Transverse colon (tissue), 3 donors: ENCODE data around the gene SWT1.

Experiments used
- EP300 ChIP-seq: sonication (generic); formaldehyde crosslinking; IDR thresholded peaks from one replicate; pipeline ENCODE4 v1.6.1; 2017; ENCODE audit warnings: antibody characterized with exemption, low read depth
- POLR2A ChIP-seq: fragments of 450-650 bp; IDR thresholded peaks from one replicate; pipeline ENCODE4 v1.6.1; 2016; ENCODE audit warnings: antibody characterized with exemption, mild to moderate bottlenecking, moderate library complexity
- TF ChIP-seq, protein P1 (sequence below), 5 experiments: fragments of 200-600 bp in 3 of 5; fragments of 450-650 bp in 2 of 5; sonication (generic) in 3 of 5; IDR thresholded peaks; 1 replicate in 2 of 5; 2 replicates in 3 of 5; pipeline ENCODE4 v1.5.1; 2016 to 2017; ENCODE audit warnings: antibody characterized with exemption in 5 of 5, inconsistent platforms in 3 of 5, mild to moderate bottlenecking in 2 of 5, moderate library complexity in 1 of 5

DNA sequence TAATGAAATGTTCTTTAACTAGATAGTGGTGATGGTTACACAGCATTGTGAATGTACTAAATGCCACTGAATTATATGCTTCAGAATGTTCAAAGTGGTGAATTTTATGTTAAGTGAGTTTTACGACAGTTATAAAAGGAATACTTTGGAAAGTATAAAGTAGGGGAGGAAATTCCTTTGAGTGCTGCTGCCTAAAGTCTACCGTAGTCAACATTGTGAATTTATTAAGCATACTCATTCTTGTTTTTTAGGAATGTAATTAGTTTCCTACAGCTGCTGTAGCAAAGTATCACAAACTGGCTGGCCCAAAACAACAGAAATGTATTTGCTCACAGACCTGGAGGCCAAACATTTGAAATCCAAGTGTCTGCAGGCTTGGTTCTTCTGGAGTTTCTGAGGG lies 73.0 kb downstream of the SWT1 start:
- no peak for TF ChIP-seq EP300
- TF ChIP-seq, protein P1, sequence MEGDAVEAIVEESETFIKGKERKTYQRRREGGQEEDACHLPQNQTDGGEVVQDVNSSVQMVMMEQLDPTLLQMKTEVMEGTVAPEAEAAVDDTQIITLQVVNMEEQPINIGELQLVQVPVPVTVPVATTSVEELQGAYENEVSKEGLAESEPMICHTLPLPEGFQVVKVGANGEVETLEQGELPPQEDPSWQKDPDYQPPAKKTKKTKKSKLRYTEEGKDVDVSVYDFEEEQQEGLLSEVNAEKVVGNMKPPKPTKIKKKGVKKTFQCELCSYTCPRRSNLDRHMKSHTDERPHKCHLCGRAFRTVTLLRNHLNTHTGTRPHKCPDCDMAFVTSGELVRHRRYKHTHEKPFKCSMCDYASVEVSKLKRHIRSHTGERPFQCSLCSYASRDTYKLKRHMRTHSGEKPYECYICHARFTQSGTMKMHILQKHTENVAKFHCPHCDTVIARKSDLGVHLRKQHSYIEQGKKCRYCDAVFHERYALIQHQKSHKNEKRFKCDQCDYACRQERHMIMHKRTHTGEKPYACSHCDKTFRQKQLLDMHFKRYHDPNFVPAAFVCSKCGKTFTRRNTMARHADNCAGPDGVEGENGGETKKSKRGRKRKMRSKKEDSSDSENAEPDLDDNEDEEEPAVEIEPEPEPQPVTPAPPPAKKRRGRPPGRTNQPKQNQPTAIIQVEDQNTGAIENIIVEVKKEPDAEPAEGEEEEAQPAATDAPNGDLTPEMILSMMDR (IDR thresholded peaks at IDR 0.05) = no peak
- TF ChIP-seq POLR2A = no peak
